ENCODE data around the gene THAP9.

DNA sequence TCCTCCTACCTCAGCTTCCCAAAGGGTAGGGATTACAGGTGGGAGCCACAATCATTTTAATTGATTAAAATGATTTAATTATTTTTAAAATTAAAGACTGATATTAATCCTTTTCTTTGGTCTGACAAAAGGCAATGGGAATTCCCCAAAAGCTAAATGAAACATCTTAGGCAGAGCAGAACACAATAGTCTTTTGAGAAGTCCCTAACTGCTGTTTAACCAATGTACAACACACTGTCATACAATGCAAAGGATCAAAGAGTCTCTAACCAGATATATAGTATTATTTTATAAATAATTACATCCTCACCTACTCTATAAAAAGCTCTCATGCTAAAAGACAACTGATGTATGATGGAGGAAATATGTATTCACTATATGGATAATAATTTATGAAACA is 47.0 kb downstream of the THAP9 start:
- TF ChIP-seq, protein P1, sequence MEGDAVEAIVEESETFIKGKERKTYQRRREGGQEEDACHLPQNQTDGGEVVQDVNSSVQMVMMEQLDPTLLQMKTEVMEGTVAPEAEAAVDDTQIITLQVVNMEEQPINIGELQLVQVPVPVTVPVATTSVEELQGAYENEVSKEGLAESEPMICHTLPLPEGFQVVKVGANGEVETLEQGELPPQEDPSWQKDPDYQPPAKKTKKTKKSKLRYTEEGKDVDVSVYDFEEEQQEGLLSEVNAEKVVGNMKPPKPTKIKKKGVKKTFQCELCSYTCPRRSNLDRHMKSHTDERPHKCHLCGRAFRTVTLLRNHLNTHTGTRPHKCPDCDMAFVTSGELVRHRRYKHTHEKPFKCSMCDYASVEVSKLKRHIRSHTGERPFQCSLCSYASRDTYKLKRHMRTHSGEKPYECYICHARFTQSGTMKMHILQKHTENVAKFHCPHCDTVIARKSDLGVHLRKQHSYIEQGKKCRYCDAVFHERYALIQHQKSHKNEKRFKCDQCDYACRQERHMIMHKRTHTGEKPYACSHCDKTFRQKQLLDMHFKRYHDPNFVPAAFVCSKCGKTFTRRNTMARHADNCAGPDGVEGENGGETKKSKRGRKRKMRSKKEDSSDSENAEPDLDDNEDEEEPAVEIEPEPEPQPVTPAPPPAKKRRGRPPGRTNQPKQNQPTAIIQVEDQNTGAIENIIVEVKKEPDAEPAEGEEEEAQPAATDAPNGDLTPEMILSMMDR (conservative IDR thresholded peaks at IDR 0.05) = no peak
- no peak for TF ChIP-seq EZH2 (IDR thresholded peaks at IDR 0.05; ENCODE audit: low read depth)
